Measurements from ENCODE around the gene CRYBB3. TPM values are rescaled to one million over a fixed set of nuclear protein-coding genes. Genes with fewer than 3 reads are reported as not detected.

Gene CRYBB3
- total RNA-seq, 1 experiment from 2014 or later: 0.67 TPM

DNA sequence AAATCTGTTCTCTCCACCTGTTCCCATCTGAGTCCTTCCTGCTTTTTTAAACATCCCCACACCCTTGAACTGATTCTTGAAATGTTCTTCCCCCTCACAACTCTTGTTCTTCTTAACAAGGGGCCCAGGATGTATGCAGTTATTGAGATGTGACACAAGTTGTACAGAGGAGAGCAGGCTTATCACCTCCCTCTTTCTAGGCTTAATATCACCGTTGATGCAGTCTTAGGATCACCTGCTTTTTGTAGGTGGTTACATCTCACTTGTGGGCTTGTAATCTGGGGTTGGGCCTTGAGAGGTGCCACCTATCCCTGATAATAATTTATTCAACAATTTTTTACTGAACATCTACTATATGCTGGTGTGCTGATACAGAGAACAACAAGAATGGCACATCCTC, 6.2 kb downstream of the CRYBB3 start:
- ChIA-PET POLR2A (no interaction called here), CTCF (no interaction called here)
- no TSS peak for BruUV-seq (replicated peaks)
- H3K27me3 ChIP-seq (ENCODE audit: control insufficient read depth, insufficient read depth, low read length): no peaks in the 10 kb centered on the region
- in situ Hi-C loops (cut with HindIII; ENCODE audit: low pct_unique_long_range_greater_than_20kb, low sequenced_read_pairs) (no loop called here), intact Hi-C loops (cut with micrococcal nuclease; ENCODE audit: unreplicated experiment) (no loop called here)
- ATAC-seq (no peak), DNase-seq (ENCODE audit: low read depth, low spot score) (no peak)
- H3K4me1 ChIP-seq (ENCODE audit: control insufficient read depth, insufficient read depth, low read length): no peaks in the 10 kb centered on the region
- no peaks in the 10 kb centered on the region for H3K9me3 ChIP-seq (ENCODE audit: control insufficient read depth, insufficient read depth, low read depth, low read length)
- no peak overlapping the region for H3K4me3 ChIP-seq (ENCODE audit: low read depth in 2 of 2, low read length in 2 of 2)
- no peak overlapping the region for H3K27ac ChIP-seq (ENCODE audit: low read length)
- H3K36me3 ChIP-seq (ENCODE audit: control insufficient read depth, insufficient read depth, low read length): 0 out of 2 replicates have a peak, but pooled peaks cover 3% of the 10 kb centered on the region
- TF ChIP-seq TCF7L2 (IDR thresholded peaks at IDR 0.05; ENCODE audit: low read depth, low read length) (no peak), SIN3A (IDR thresholded peaks at IDR 0.05; ENCODE audit: borderline replicate concordance, insufficient read depth, low read depth, low read length) (no peak), POLR2AphosphoS5 (IDR thresholded peaks at IDR 0.05; ENCODE audit: low read depth, low read length) (no peak)
- TF ChIP-seq, protein P1, sequence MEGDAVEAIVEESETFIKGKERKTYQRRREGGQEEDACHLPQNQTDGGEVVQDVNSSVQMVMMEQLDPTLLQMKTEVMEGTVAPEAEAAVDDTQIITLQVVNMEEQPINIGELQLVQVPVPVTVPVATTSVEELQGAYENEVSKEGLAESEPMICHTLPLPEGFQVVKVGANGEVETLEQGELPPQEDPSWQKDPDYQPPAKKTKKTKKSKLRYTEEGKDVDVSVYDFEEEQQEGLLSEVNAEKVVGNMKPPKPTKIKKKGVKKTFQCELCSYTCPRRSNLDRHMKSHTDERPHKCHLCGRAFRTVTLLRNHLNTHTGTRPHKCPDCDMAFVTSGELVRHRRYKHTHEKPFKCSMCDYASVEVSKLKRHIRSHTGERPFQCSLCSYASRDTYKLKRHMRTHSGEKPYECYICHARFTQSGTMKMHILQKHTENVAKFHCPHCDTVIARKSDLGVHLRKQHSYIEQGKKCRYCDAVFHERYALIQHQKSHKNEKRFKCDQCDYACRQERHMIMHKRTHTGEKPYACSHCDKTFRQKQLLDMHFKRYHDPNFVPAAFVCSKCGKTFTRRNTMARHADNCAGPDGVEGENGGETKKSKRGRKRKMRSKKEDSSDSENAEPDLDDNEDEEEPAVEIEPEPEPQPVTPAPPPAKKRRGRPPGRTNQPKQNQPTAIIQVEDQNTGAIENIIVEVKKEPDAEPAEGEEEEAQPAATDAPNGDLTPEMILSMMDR (IDR thresholded peaks at IDR 0.05): no peak
- TF ChIP-seq, protein P2, sequence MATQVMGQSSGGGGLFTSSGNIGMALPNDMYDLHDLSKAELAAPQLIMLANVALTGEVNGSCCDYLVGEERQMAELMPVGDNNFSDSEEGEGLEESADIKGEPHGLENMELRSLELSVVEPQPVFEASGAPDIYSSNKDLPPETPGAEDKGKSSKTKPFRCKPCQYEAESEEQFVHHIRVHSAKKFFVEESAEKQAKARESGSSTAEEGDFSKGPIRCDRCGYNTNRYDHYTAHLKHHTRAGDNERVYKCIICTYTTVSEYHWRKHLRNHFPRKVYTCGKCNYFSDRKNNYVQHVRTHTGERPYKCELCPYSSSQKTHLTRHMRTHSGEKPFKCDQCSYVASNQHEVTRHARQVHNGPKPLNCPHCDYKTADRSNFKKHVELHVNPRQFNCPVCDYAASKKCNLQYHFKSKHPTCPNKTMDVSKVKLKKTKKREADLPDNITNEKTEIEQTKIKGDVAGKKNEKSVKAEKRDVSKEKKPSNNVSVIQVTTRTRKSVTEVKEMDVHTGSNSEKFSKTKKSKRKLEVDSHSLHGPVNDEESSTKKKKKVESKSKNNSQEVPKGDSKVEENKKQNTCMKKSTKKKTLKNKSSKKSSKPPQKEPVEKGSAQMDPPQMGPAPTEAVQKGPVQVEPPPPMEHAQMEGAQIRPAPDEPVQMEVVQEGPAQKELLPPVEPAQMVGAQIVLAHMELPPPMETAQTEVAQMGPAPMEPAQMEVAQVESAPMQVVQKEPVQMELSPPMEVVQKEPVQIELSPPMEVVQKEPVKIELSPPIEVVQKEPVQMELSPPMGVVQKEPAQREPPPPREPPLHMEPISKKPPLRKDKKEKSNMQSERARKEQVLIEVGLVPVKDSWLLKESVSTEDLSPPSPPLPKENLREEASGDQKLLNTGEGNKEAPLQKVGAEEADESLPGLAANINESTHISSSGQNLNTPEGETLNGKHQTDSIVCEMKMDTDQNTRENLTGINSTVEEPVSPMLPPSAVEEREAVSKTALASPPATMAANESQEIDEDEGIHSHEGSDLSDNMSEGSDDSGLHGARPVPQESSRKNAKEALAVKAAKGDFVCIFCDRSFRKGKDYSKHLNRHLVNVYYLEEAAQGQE (IDR thresholded peaks at IDR 0.05; ENCODE audit: insufficient read depth in 1 of 2, low read depth in 2 of 2, low read length in 1 of 2): no peak

DNA sequence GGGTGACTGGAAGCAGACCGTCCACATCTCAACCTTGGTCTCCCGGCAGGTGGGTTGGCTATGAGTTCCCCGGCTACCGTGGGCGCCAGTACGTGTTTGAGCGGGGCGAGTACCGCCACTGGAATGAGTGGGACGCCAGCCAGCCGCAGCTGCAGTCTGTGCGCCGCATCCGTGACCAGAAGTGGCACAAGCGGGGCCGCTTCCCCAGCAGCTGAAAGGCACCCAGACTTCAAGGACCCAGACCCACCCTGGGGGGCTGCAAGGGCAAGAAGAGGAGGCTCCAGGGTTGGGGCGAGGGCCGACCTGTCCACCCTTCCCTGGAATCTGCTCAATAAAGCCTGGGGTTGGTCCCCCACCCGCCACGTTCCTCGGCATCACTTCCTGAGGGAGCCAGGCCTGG, 7.3 kb downstream of the CRYBB3 start:
- Histone ChIP-seq H3K4me1 (ENCODE audit: control insufficient read depth, insufficient read depth, low read length) (no peaks in the 10 kb centered on the region), H3K27ac (ENCODE audit: low read length) (no peak overlapping the region), H3K27me3 (ENCODE audit: control insufficient read depth, insufficient read depth, low read length) (no peaks in the 10 kb centered on the region), H3K4me3 (ENCODE audit: low read depth in 2 of 2, low read length in 2 of 2) (no peak overlapping the region), H3K9me3 (ENCODE audit: control insufficient read depth, insufficient read depth, low read depth, low read length) (no peaks in the 10 kb centered on the region), H3K36me3 (ENCODE audit: control insufficient read depth, insufficient read depth, low read length) (0 out of 2 replicates have a peak, but pooled peaks cover 3% of the 10 kb centered on the region)
- in situ Hi-C loops (cut with HindIII; ENCODE audit: low pct_unique_long_range_greater_than_20kb, low sequenced_read_pairs): no loop called here
- ChIA-PET CTCF (no interaction called here), POLR2A (no interaction called here)
- TF ChIP-seq POLR2AphosphoS5 (IDR thresholded peaks at IDR 0.05; ENCODE audit: low read depth, low read length) (no peak), SIN3A (IDR thresholded peaks at IDR 0.05; ENCODE audit: borderline replicate concordance, insufficient read depth, low read depth, low read length) (no peak)
- TF ChIP-seq, protein P1 (IDR thresholded peaks at IDR 0.05): no peak
- no TSS peak for BruUV-seq (replicated peaks)
- DNase-seq (ENCODE audit: low read depth, low spot score) (no peak), ATAC-seq (no peak)
- intact Hi-C loops (cut with micrococcal nuclease; ENCODE audit: unreplicated experiment): no loop called here

Measured in Panc1 (cell line).